Measurements from ENCODE around the gene METTL2B.
"Not testable (repeated sequence)": the region's sequence is repeated elsewhere in the genome, so short reads cannot be mapped to it uniquely, and the experiment has no call there.

GRCh38 chr7:128457385-128457784 lies 19.2 kb upstream of the METTL2B start:
- TF ChIP-seq, protein P1, sequence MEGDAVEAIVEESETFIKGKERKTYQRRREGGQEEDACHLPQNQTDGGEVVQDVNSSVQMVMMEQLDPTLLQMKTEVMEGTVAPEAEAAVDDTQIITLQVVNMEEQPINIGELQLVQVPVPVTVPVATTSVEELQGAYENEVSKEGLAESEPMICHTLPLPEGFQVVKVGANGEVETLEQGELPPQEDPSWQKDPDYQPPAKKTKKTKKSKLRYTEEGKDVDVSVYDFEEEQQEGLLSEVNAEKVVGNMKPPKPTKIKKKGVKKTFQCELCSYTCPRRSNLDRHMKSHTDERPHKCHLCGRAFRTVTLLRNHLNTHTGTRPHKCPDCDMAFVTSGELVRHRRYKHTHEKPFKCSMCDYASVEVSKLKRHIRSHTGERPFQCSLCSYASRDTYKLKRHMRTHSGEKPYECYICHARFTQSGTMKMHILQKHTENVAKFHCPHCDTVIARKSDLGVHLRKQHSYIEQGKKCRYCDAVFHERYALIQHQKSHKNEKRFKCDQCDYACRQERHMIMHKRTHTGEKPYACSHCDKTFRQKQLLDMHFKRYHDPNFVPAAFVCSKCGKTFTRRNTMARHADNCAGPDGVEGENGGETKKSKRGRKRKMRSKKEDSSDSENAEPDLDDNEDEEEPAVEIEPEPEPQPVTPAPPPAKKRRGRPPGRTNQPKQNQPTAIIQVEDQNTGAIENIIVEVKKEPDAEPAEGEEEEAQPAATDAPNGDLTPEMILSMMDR (IDR thresholded peaks at IDR 0.05), result not testable (repeated sequence)
- not testable (repeated sequence) for TF ChIP-seq POLR2AphosphoS5, POLR2A (IDR thresholded peaks at IDR 0.05)
